Left colon (tissue), 2 donors: Measurements from ENCODE around the gene HIVEP2. TPM values are rescaled to one million over a fixed set of nuclear protein-coding genes. Genes with fewer than 3 reads are reported as not detected.

Experiments
- ATAC-seq: fragments of 200-7000 bp; cut with Tn5 transposase; one replicate; pipeline ENCODE4 v1.9.1; 2020; ENCODE audit warnings: mild to moderate bottlenecking, moderate library complexity
- DNase-seq, 2 donors: peaks; one replicate each; pipeline ENCODE4 v3.0.0-alpha.2; 2020
- intact Hi-C, 2 donors: fragments of 100-400 bp; cut with DNase I in 1 of 2; cut with micrococcal nuclease in 1 of 2; formaldehyde crosslinking; loops; one replicate each; pipeline versions ENCODE4 v1.11.2 to v1.14.0; 2022; cut with DNase I, micrococcal nuclease
- total RNA-seq, 2 donors: library from RNA; stranded (reverse); fragmentation: NEBNext Ultra II Directional; extraction: Animal tissue kit (Norgen Biotek cat#: 25700); gene quantifications; one replicate each; pipeline ENCODE4 v1.2.1, GENCODE V29; 2021
- donor health status: DM: no; HTN: no; CAD: no.
- donor health status: DM: yes; HTN: yes; CAD: no.

Gene HIVEP2
- total RNA-seq, 2 donors from 2014 or later: 9.2 to 10.1 TPM

GRCh38 chr6:142839686-142840040, 105.3 kb downstream of the HIVEP2 start:
- ATAC-seq (no peak), DNase-seq (no peak)
- intact Hi-C loops: loop anchor here in 1 of 2 donors (10.0 kb wide), 1 partner anchor 105 kb away; the partner anchor contains the start of gene HIVEP2

- DNase-seq (no peak), ATAC-seq (peak; percentile 63)
- intact Hi-C loops: no loop called here
These were observed 105.9 kb downstream of the HIVEP2 start for GRCh38 chr6:142838821-142839685.

GRCh38 chr6:142835787-142836535, 109.0 kb downstream of the HIVEP2 start:
- intact Hi-C loops: no loop called here
- ATAC-seq (no peak), DNase-seq (no peak)

- ATAC-seq: no peak
- intact Hi-C loops: no loop called here
These were observed 110.1 kb downstream of the HIVEP2 start for GRCh38 chr6:142834853-142835252.

GRCh38 chr6:142833798-142834197, 111.2 kb downstream of the HIVEP2 start:
- ATAC-seq (peak; percentile 55), DNase-seq (no peak)
- intact Hi-C loops: no loop called here

More at GRCh38 chr6:142834853-142835252, 110.1 kb downstream of the HIVEP2 start:
- no peak for DNase-seq

GRCh38 chr6:142833054-142833453, 111.9 kb downstream of the HIVEP2 start:
- no peak for DNase-seq
- intact Hi-C loops: no loop called here
- no peak for ATAC-seq

GRCh38 chr6:142830807-142831206, 114.2 kb downstream of the HIVEP2 start:
- ATAC-seq: no peak
- intact Hi-C loops: no loop called here
- no peak for DNase-seq

- DNase-seq: no peak
- ATAC-seq: no peak
- intact Hi-C loops: no loop called here
These were observed 114.8 kb downstream of the HIVEP2 start for GRCh38 chr6:142830116-142830710.

- no peak for ATAC-seq
- intact Hi-C loops: no loop called here
- no peak for DNase-seq
These were observed 115.4 kb downstream of the HIVEP2 start for GRCh38 chr6:142829556-142829955.

- no peak for DNase-seq
- peak; percentile 21 for ATAC-seq
These were observed 117.0 kb downstream of the HIVEP2 start for GRCh38 chr6:142827991-142828390.

GRCh38 chr6:142827369-142827768, 117.6 kb downstream of the HIVEP2 start:
- intact Hi-C loops: no loop called here
- DNase-seq (peak; percentile 73 to 86), ATAC-seq (peak; percentile 98)

More at GRCh38 chr6:142827991-142828390, 117.0 kb downstream of the HIVEP2 start:
- intact Hi-C loops: no loop called here

- ATAC-seq: no peak
- no peak for DNase-seq
- intact Hi-C loops: no loop called here
These were observed 119.2 kb downstream of the HIVEP2 start for GRCh38 chr6:142825760-142826159.

- no peak for DNase-seq
- intact Hi-C loops: no loop called here
- ATAC-seq: no peak
These were observed 120.5 kb downstream of the HIVEP2 start for GRCh38 chr6:142824426-142824825.

- no peak for DNase-seq
- ATAC-seq: no peak
- intact Hi-C loops: no loop called here
These were observed 121.6 kb downstream of the HIVEP2 start for GRCh38 chr6:142823256-142823902.

GRCh38 chr6:142822842-142823241, 122.1 kb downstream of the HIVEP2 start:
- no peak for DNase-seq
- ATAC-seq: no peak
- intact Hi-C loops: no loop called here

- intact Hi-C loops: no loop called here
- no peak for ATAC-seq
- DNase-seq: no peak
These were observed 122.6 kb downstream of the HIVEP2 start for GRCh38 chr6:142822383-142822782.

- no peak for DNase-seq
- no peak for ATAC-seq
- intact Hi-C loops: no loop called here
These were observed 123.1 kb downstream of the HIVEP2 start for GRCh38 chr6:142821860-142822259.

- no peak for ATAC-seq
- intact Hi-C loops: no loop called here
- no peak for DNase-seq
These were observed 123.7 kb downstream of the HIVEP2 start for GRCh38 chr6:142821164-142821716.
